HG02970 (cell line): ENCODE data around the gene FCAMR.

ENCODE experiments used
- ATAC-seq: cut with Tn5 transposase; IDR thresholded peaks from one replicate; pipeline ENCODE4 v1.9.1; 2021; ENCODE audit warnings: mild to moderate bottlenecking, moderate library complexity, moderate number of reproducible peaks; ENCODE audit not compliant: unreplicated experiment, low FRiP score

The FCAMR gene

GRCh38 chr1:207000651-207001291 is 30.5 kb upstream of the FCAMR start:
- ATAC-seq, result no peak

GRCh38 chr1:206998816-206999215 is 28.6 kb upstream of the FCAMR start:
- ATAC-seq, result no peak

- ATAC-seq, result no peak
These were observed 22.5 kb upstream of the FCAMR start for GRCh38 chr1:206992790-206993189.

GRCh38 chr1:206987873-206988272 is 17.6 kb upstream of the FCAMR start:
- no peak for ATAC-seq

GRCh38 chr1:206986885-206987284 is 16.6 kb upstream of the FCAMR start:
- ATAC-seq, result no peak

GRCh38 chr1:206986402-206986801 is 16.1 kb upstream of the FCAMR start:
- ATAC-seq, result no peak

- ATAC-seq, result no peak
These were observed 15.0 kb upstream of the FCAMR start for GRCh38 chr1:206985162-206985749.

- no peak for ATAC-seq
These were observed 12.0 kb upstream of the FCAMR start for GRCh38 chr1:206982216-206982615.

GRCh38 chr1:206979379-206980043 is 9.3 kb upstream of the FCAMR start:
- no peak for ATAC-seq

GRCh38 chr1:206978259-206978658 is 8.0 kb upstream of the FCAMR start:
- ATAC-seq, result no peak

GRCh38 chr1:206975306-206975705 is 5.0 kb upstream of the FCAMR start:
- ATAC-seq, result no peak

- ATAC-seq, result no peak
These were observed 3.9 kb upstream of the FCAMR start for GRCh38 chr1:206974140-206974539.

GRCh38 chr1:206972728-206973127 is 2.5 kb upstream of the FCAMR start:
- ATAC-seq, result no peak

GRCh38 chr1:206971029-206971655 is 882 bp upstream of the FCAMR start:
- no peak for ATAC-seq

GRCh38 chr1:206969090-206969489 is 1.2 kb downstream of the FCAMR start:
- ATAC-seq, result no peak

- ATAC-seq, result no peak
These were observed 3.0 kb downstream of the FCAMR start for GRCh38 chr1:206967096-206967849.

- ATAC-seq, result no peak
These were observed 4.5 kb downstream of the FCAMR start for GRCh38 chr1:206965781-206966180.

GRCh38 chr1:206963740-206964139 is 6.5 kb downstream of the FCAMR start:
- no peak for ATAC-seq

GRCh38 chr1:206963119-206963712 is 7.0 kb downstream of the FCAMR start:
- no peak for ATAC-seq

- no peak for ATAC-seq
These were observed 8.0 kb downstream of the FCAMR start for GRCh38 chr1:206962272-206962671.
